Measurements from ENCODE around the gene DNLZ. TPM values are rescaled to one million over a fixed set of nuclear protein-coding genes. Genes with fewer than 3 reads are reported as not detected.

DNLZ gene
- total RNA-seq, 2 donors from 2014 or later: 39.4 to 41.3 TPM

DNA sequence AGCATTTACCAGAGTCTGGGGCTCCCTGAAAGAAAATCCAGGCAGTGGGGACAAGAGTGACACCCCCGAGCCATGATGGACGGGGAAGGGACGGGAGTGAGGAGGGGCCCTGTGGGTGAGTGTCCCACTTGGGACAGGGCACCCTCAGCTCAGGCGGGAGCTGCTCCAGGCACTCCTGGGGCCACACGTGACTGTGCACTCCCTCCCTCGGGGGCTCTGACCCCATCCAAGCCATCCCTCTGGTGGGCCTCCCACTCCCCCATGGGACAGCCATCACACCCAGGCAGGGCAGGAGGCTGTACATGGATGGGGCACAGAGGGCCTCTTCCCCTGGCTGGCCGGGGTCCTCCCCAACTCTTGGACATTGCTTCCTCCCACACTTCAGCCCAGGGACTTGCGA, 12.9 kb upstream of the DNLZ start:
- DNase-seq (ENCODE audit: low spot score) (no peak), ATAC-seq (ENCODE audit: insufficient number of reproducible peaks, low FRiP score, low read depth) (no peak)
- TF ChIP-seq CTCF (IDR thresholded peaks at IDR 0.05): no peak
- Histone ChIP-seq H3K4me3 (no peak overlapping the region), H3K4me1 (ENCODE audit: control insufficient read depth in 1 of 2, low read depth in 2 of 2) (no peaks in the 10 kb centered on the region), H3K9me3 (no peaks in the 10 kb centered on the region), H3K36me3 (peaks cover 5% of the 10 kb centered on the region), H3K27me3 (replicated peaks; ENCODE audit: insufficient read depth) (no peaks in the 10 kb centered on the region), H3K27ac (no peak overlapping the region)

GRCh38 chr9:136375096-136375495, 11.6 kb upstream of the DNLZ start:
- H3K36me3 ChIP-seq: peaks cover 2% of the 10 kb centered on the region
- ATAC-seq (ENCODE audit: insufficient number of reproducible peaks, low FRiP score, low read depth): no peak
- no peak overlapping the region for H3K27ac ChIP-seq
- H3K4me3 ChIP-seq: no peak overlapping the region
- H3K4me1 ChIP-seq (ENCODE audit: control insufficient read depth in 1 of 2, low read depth in 2 of 2): no peaks in the 10 kb centered on the region
- no peak for DNase-seq (ENCODE audit: low spot score)
- no peak for TF ChIP-seq CTCF (IDR thresholded peaks at IDR 0.05)
- no peaks in the 10 kb centered on the region for H3K27me3 ChIP-seq (replicated peaks; ENCODE audit: insufficient read depth)
- no peaks in the 10 kb centered on the region for H3K9me3 ChIP-seq

DNA sequence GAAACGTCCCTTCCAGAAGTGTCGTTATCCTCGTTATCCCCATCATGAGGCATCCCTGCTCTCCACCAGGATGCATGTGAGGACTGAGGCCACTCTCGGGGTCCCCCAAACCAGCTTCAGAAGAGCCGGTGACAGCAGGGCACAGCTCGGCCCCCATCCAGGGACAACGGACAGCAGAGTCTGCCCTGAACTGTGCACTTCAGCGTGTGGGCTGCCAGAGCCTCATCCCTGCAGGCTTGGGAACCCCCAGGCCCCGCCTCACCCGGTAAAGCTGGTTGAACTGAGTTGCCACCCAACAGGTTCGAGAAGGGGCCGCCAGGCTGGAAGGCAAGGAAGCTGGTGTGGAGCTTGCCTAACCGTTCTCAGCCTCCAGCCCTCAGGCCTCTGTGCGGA, 10.6 kb upstream of the DNLZ start:
- H3K36me3 ChIP-seq: peaks cover 1% of the 10 kb centered on the region
- DNase-seq (ENCODE audit: low spot score) (no peak), ATAC-seq (ENCODE audit: insufficient number of reproducible peaks, low FRiP score, low read depth) (no peak)
- no peak overlapping the region for H3K27ac ChIP-seq
- no peaks in the 10 kb centered on the region for H3K27me3 ChIP-seq (replicated peaks; ENCODE audit: insufficient read depth)
- no peaks in the 10 kb centered on the region for H3K9me3 ChIP-seq
- H3K4me1 ChIP-seq (ENCODE audit: control insufficient read depth in 1 of 2, low read depth in 2 of 2): no peaks in the 10 kb centered on the region
- no peak for TF ChIP-seq CTCF (IDR thresholded peaks at IDR 0.05)
- H3K4me3 ChIP-seq: no peak overlapping the region

- Histone ChIP-seq H3K4me3 (peak within 1 kb of the TSS; percentile 58), H3K36me3 (no peaks in the 10 kb centered on the region), H3K4me1 (ENCODE audit: control insufficient read depth in 1 of 2, low read depth in 2 of 2) (no peaks in the 10 kb centered on the region), H3K9me3 (no peaks in the 10 kb centered on the region), H3K27ac (no peak within 1 kb of the TSS), H3K27me3 (replicated peaks; ENCODE audit: insufficient read depth) (no peaks in the 10 kb centered on the region)
- no peak for DNase-seq (ENCODE audit: low spot score)
- no peak for ATAC-seq (ENCODE audit: insufficient number of reproducible peaks, low FRiP score, low read depth)
- no peak for TF ChIP-seq CTCF (IDR thresholded peaks at IDR 0.05)
Observed at GRCh38 chr9:136373300-136374182, 10.0 kb upstream of the DNLZ start, which contains the start of gene CARD9. Gene CARD9 (minus strand): TSS chr9:136373669. CDS start chr9:136372078, 1,591 bp downstream.

DNA sequence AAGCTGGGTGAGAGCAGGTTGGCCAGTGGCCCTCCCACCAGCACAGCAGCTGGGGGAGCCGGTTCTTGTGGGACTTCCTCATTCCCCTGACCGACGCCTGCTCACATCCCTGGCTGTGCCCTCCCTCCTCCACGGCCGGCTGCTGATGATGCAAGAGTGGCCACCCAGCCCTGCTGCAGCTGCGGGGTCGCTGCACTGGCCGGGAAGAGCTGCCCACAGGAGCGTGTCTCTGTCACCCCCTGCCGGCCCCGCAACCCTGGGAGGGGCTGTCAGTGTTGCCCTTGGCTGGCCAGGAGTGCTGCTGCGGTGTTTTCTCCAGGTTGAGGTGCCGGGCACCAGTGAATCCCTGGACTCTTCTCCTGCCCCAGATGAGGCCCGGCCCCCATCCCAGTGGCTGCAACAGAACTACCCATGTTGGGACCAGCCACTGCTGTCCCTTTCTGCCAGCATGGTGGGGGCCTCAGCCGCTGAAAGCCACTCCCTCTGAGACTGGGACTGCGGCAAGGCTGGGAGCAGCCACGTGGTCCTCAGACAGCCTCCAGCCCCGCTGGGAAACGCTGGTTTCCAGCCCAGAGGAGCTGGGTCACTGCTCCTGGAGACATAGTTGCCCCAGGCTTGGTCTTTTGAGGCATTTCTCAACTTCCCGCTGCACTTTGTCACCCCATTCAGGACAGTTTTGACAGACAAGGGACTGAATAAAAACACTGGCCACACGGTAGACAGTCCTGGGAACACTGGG, 9.2 kb upstream of the DNLZ start:
- Histone ChIP-seq H3K36me3 (no peaks in the 10 kb centered on the region), H3K27ac (no peak overlapping the region), H3K9me3 (no peaks in the 10 kb centered on the region), H3K4me1 (ENCODE audit: control insufficient read depth in 1 of 2, low read depth in 2 of 2) (no peaks in the 10 kb centered on the region), H3K4me3 (peak overlapping the region; percentile 58), H3K27me3 (replicated peaks; ENCODE audit: insufficient read depth) (no peaks in the 10 kb centered on the region)
- ATAC-seq (ENCODE audit: insufficient number of reproducible peaks, low FRiP score, low read depth): no peak
- no peak for DNase-seq (ENCODE audit: low spot score)
- no peak for TF ChIP-seq CTCF (IDR thresholded peaks at IDR 0.05)

All from thoracic aorta (tissue), 2 donors.